ENCODE results near the gene RAPGEF5.

DNA sequence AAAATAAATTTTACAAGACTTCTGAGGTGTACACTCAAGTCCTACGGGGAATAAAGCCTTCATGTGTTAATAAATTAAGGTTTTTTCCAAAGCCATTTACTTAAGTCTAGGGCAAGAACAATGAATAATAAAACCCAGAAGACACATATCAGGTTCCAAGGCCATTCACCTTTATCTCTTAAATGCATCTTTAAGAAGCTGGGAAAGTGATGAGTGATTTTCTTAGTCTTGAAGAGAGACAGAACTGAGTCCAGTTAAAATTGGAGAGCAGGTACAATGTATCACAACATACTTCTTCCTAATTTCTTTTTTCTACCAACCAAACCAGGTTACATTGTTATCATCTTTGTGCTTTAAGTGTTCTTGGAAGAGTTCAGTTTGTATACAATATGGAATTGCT lies 189.5 kb downstream of the RAPGEF5 start:
- TF ChIP-seq, protein P1, sequence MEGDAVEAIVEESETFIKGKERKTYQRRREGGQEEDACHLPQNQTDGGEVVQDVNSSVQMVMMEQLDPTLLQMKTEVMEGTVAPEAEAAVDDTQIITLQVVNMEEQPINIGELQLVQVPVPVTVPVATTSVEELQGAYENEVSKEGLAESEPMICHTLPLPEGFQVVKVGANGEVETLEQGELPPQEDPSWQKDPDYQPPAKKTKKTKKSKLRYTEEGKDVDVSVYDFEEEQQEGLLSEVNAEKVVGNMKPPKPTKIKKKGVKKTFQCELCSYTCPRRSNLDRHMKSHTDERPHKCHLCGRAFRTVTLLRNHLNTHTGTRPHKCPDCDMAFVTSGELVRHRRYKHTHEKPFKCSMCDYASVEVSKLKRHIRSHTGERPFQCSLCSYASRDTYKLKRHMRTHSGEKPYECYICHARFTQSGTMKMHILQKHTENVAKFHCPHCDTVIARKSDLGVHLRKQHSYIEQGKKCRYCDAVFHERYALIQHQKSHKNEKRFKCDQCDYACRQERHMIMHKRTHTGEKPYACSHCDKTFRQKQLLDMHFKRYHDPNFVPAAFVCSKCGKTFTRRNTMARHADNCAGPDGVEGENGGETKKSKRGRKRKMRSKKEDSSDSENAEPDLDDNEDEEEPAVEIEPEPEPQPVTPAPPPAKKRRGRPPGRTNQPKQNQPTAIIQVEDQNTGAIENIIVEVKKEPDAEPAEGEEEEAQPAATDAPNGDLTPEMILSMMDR (IDR thresholded peaks at IDR 0.05) = no peak
- TF ChIP-seq POLR2A (IDR thresholded peaks at IDR 0.05) = no peak
